Thyroid gland (tissue), 4 donors: Measurements from ENCODE around the gene ADAMTS4. TPM values are rescaled to one million over a fixed set of nuclear protein-coding genes. Genes with fewer than 3 reads are reported as not detected.

ENCODE experiments used
- DNase-seq, 2 donors: peaks; one replicate each; pipeline ENCODE4 v3.0.0-alpha.2; 2019
- H3K27ac ChIP-seq, 3 donors: fragments of 200-600 bp; sonication (generic); 1 replicate in 2 of 3; 2 replicates in 1 of 3; pipeline ENCODE4 v1.5.1; 2016 to 2019; ENCODE audit warnings: mild to moderate bottlenecking in 1 of 3, moderate library complexity in 1 of 3
- H3K27me3 ChIP-seq: fragments of 200-600 bp; sonication (generic); one replicate; pipeline ENCODE4 v1.5.1; 2019
- H3K36me3 ChIP-seq, 2 donors: fragments of 200-600 bp; sonication (generic); one replicate each; pipeline ENCODE4 v1.5.1; 2016 to 2019
- H3K4me1 ChIP-seq, 2 donors: fragments of 200-600 bp; sonication (generic); one replicate each; pipeline ENCODE4 v1.5.1; 2017 to 2019
- H3K4me3 ChIP-seq, 3 donors: fragments of 200-600 bp; sonication (generic); replicated peaks in 1 of 3; 1 replicate in 2 of 3; 2 replicates in 1 of 3; pipeline ENCODE4 v1.5.1; 2016; ENCODE audit warnings: mild to moderate bottlenecking in 1 of 3
- H3K9me3 ChIP-seq: fragments of 200-600 bp; sonication (generic); one replicate; pipeline ENCODE4 v1.5.1; 2017
- CTCF ChIP-seq, 6 experiments: fragments of 200-600 bp in 3 of 6; fragments of 450-650 bp in 3 of 6; sonication (generic) in 3 of 6; IDR thresholded peaks; one replicate each; pipeline ENCODE4 v1.5.1; 2016 to 2019; ENCODE audit warnings: antibody characterized with exemption in 6 of 6, mild to moderate bottlenecking in 2 of 6, inconsistent platforms in 1 of 6, moderate library complexity in 1 of 6
- POLR2A ChIP-seq, 2 donors: fragments of 450-650 bp; IDR thresholded peaks; one replicate each; pipeline ENCODE4 v1.6.1; 2017; ENCODE audit warnings: antibody characterized with exemption in 2 of 2, mild to moderate bottlenecking in 2 of 2, moderate library complexity in 1 of 2
- WGBS, 2 donors: methylation state at CpG; one replicate each; pipeline ENCODE4 v1.1.5; 2017; 5-methylcytosine and 5-hydroxymethylcytosine counted together
- intact Hi-C: fragments of 100-400 bp; cut with DNase I; formaldehyde crosslinking; loops from one replicate; pipeline ENCODE4 v1.15.1; 2023
- total RNA-seq, 4 donors: library from RNA; depleted of rRNA; stranded (reverse); fragments of >200 nt; gene quantifications; one replicate each; pipeline ENCODE4 v1.2.3, GENCODE V29; 2016

Gene ADAMTS4
- total RNA-seq, 4 donors from 2014 or later, result 4.6 to 24.4 (median 9.4) TPM

- TF ChIP-seq CTCF (IDR thresholded peaks at IDR 0.05) (no peak), POLR2A (IDR thresholded peaks at IDR 0.05) (peak in 1 of 2 donors; percentile 85)
- peak within 1 kb of the TSS; percentile 94 to 96 (median 94) for H3K27ac ChIP-seq
- peaks cover 5 to 22% of the 10 kb centered on the region in 2 donors for H3K36me3 ChIP-seq
- H3K9me3 ChIP-seq, result no peaks in the 10 kb centered on the region
- intact Hi-C loops, result no loop called here
- 4 to 6% methylated on average over 31 to 36 of the region's 53 CpGs for WGBS, 2 donors
- peak; percentile 99 for DNase-seq
- H3K27me3 ChIP-seq, result no peaks in the 10 kb centered on the region
- H3K4me1 ChIP-seq, result peaks cover 20 to 54% of the 10 kb centered on the region in 2 donors
- H3K4me3 ChIP-seq, result peak within 1 kb of the TSS; percentile 50 to 69 (median 67)
These were observed 3.2 kb upstream of the ADAMTS4 start, which contains the start of gene NDUFS2 for GRCh38 chr1:161201836-161202712. NDUFS2 (plus strand) TSS chr1:161202367; CDS start chr1:161202386, 19 bp downstream.

- peak overlapping the region; percentile 94 to 96 (median 94) for H3K27ac ChIP-seq
- H3K9me3 ChIP-seq, result no peaks in the 10 kb centered on the region
- WGBS, 2 donors, result 65 to 80% methylated on average over 13 of the region's 13 CpGs
- no peaks in the 10 kb centered on the region for H3K27me3 ChIP-seq
- peaks cover 20 to 49% of the 10 kb centered on the region in 2 donors for H3K4me1 ChIP-seq
- TF ChIP-seq POLR2A (IDR thresholded peaks at IDR 0.05) (no peak), CTCF (IDR thresholded peaks at IDR 0.05) (no peak)
- H3K4me3 ChIP-seq, result peak overlapping the region in 2 of 3 donors; percentile 11 to 69
- intact Hi-C loops, result no loop called here
- DNase-seq, result peak in 1 of 2 donors; percentile 32
- H3K36me3 ChIP-seq, result peaks cover under 1 to 13% of the 10 kb centered on the region in 2 donors
These were observed 2.4 kb upstream of the ADAMTS4 start for GRCh38 chr1:161200992-161201835.

GRCh38 chr1:161200421-161200991, 1.7 kb upstream of the ADAMTS4 start:
- Histone ChIP-seq H3K27ac (peak overlapping the region; percentile 94 to 96 (median 94)), H3K4me3 (no peak overlapping the region), H3K9me3 (no peaks in the 10 kb centered on the region), H3K36me3 (peaks cover 0 to 13% of the 10 kb centered on the region in 2 donors), H3K27me3 (no peaks in the 10 kb centered on the region), H3K4me1 (peaks cover 20 to 49% of the 10 kb centered on the region in 2 donors)
- 58 to 59% methylated on average over 5 of the region's 5 CpGs for WGBS, 2 donors
- DNase-seq, result no peak
- TF ChIP-seq POLR2A (IDR thresholded peaks at IDR 0.05) (no peak), CTCF (IDR thresholded peaks at IDR 0.05) (no peak)
- intact Hi-C loops, result no loop called here

- TF ChIP-seq POLR2A (IDR thresholded peaks at IDR 0.05) (no peak), CTCF (IDR thresholded peaks at IDR 0.05) (no peak)
- H3K4me1 ChIP-seq, result peaks cover 20 to 47% of the 10 kb centered on the region in 2 donors
- H3K9me3 ChIP-seq, result no peaks in the 10 kb centered on the region
- DNase-seq, result no peak
- H3K4me3 ChIP-seq, result no peak overlapping the region
- peak overlapping the region; percentile 94 to 96 (median 94) for H3K27ac ChIP-seq
- WGBS, 2 donors, result 59% methylated on average over 5 of the region's 5 CpGs
- H3K36me3 ChIP-seq, result peaks cover 0 to 10% of the 10 kb centered on the region in 2 donors
- H3K27me3 ChIP-seq, result no peaks in the 10 kb centered on the region
- intact Hi-C loops, result loop anchor here (10.0 kb wide), 1 partner anchor 185 kb away; no protein-coding TSS in a partner anchor
These were observed 769 bp upstream of the ADAMTS4 start for GRCh38 chr1:161199506-161200139.
